VCaP (cell line): ENCODE measurements around the gene POLDIP2.

ENCODE experiments used
- H3K27ac ChIP-seq: fragments of 450-650 bp; 2 replicates; pipeline ENCODE4 v1.5.1; 2017
- CTCF ChIP-seq: fragments of 450-650 bp; conservative IDR thresholded peaks from 2 replicates; pipeline ENCODE4 v1.5.1; 2017; ENCODE audit warnings: mild to moderate bottlenecking, moderate library complexity

Gene POLDIP2

GRCh38 chr17:28402224-28402630, 44.9 kb upstream of the POLDIP2 start:
- TF ChIP-seq CTCF: no peak
- H3K27ac ChIP-seq: no peak overlapping the region

DNA sequence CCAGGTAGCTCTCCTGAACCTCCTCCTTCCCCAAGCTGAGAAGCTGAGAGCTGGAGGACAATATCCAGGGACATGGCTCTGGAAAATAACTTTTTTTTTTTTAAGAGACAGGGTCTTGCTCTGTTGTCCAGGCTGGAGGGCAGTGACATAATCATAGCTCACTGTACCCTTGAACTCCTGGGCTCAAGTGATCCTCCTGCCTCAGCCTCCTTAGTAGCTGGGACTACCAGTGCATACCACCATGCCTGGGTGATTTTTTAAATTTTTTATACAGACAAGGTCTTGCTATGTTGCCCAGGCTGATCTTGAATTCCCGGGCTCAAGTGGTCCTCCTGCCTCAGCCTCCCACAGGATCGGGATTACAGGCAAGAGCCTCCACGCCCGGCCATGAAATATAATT, 42.5 kb upstream of the POLDIP2 start:
- peak overlapping the region; percentile 17; the same call in 1 of the 2 replicates for H3K27ac ChIP-seq

DNA sequence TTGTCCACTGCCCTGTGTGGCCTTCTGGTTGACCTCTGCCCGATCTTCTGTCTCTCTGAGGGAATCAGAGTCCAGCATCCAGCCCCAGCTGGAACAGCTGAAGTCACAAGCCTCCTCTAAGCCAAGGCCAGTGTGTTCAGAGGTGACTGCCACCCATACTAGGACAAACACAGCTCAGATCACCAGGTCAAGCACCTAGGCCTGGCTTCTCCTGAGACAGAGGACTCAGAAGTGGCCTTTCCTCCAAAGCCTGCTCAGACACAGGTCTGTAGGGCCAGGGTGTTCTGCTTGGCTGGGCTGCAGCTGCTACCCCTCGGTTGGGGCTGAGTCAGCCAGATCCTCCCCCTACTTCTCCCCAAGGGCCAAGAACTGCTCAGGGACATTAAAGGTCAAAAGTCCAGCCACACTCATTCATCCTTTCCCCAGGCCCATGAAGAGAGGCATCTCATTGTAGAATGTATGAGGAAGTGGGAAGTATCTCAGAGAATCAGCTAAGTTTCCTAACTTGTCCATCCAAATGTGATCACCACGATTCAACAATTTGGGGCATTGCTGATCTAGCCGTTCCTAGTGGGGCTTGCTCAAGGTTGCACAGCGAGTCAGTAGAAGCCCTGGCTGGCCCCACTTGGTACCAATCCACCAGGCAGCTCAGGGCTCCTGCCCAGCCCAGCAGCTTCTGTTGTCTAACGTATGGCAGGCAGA, 41.1 kb upstream of the POLDIP2 start:
- peak overlapping the region; percentile 17; the same call in 1 of the 2 replicates for H3K27ac ChIP-seq
- no peak for TF ChIP-seq CTCF

More for the DNA sequence above, 42.5 kb upstream of the POLDIP2 start:
- TF ChIP-seq CTCF: no peak

- no peak for TF ChIP-seq CTCF
- H3K27ac ChIP-seq: peak overlapping the region; percentile 17; the same call in 1 of the 2 replicates
Measured at GRCh38 chr17:28397687-28398279, 40.5 kb upstream of the POLDIP2 start.

DNA sequence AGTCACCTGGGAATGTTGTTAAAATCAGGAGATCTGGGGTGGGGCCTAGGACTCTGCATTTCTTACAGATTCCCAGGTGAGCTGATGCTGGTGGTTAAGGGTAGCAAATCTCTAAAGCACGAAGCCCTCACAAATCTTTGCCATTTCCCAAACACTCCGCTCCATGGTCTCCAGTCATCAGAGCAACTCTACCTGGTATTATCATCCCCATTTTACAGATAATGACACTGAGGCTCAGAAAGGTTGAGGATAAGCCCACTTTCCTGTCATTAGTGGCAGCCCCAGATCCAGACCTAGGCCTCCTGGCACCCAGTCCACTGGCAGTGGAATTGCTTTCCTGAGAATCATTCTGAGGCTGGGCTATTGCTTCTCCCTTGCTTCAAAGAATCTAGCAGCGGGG, 39.9 kb upstream of the POLDIP2 start:
- TF ChIP-seq CTCF: no peak
- peak overlapping the region; percentile 17; the same call in 1 of the 2 replicates for H3K27ac ChIP-seq

GRCh38 chr17:28396635-28397239, 39.4 kb upstream of the POLDIP2 start:
- no peak for TF ChIP-seq CTCF
- H3K27ac ChIP-seq: peak overlapping the region; percentile 17; the same call in 1 of the 2 replicates

- no peak for TF ChIP-seq CTCF
- H3K27ac ChIP-seq: peak overlapping the region; percentile 17; the same call in 1 of the 2 replicates
Measured at GRCh38 chr17:28395968-28396367, 38.6 kb upstream of the POLDIP2 start.
